HL-60 (cell line): ENCODE data around the gene SCUBE1.

Experiments used
- CTCF ChIP-seq: IDR thresholded peaks from one replicate; pipeline ENCODE4 v1.5.1; 2011; ENCODE audit warnings: low read length, control low read depth, inconsistent platforms; ENCODE audit not compliant: insufficient read depth
- GABPA ChIP-seq: IDR thresholded peaks from 2 replicates; pipeline ENCODE4 v1.6.1; 2012; ENCODE audit warnings: low read depth
- POLR2AphosphoS5 ChIP-seq: IDR thresholded peaks from 2 replicates; pipeline ENCODE4 v1.6.1; 2012; ENCODE audit warnings: low read depth
- SPI1 ChIP-seq: IDR thresholded peaks from 2 replicates; pipeline ENCODE4 v1.6.1; 2012; ENCODE audit warnings: low read depth, mild to moderate bottlenecking, borderline replicate concordance
- TF ChIP-seq, protein P1 (sequence below): IDR thresholded peaks from 2 replicates; pipeline ENCODE4 v1.6.1; 2012; ENCODE audit warnings: low read depth; ENCODE audit not compliant: insufficient replicate concordance

- TF ChIP-seq CTCF (no peak), POLR2AphosphoS5 (no peak), GABPA (no peak), SPI1 (no peak)
- TF ChIP-seq, protein P1, sequence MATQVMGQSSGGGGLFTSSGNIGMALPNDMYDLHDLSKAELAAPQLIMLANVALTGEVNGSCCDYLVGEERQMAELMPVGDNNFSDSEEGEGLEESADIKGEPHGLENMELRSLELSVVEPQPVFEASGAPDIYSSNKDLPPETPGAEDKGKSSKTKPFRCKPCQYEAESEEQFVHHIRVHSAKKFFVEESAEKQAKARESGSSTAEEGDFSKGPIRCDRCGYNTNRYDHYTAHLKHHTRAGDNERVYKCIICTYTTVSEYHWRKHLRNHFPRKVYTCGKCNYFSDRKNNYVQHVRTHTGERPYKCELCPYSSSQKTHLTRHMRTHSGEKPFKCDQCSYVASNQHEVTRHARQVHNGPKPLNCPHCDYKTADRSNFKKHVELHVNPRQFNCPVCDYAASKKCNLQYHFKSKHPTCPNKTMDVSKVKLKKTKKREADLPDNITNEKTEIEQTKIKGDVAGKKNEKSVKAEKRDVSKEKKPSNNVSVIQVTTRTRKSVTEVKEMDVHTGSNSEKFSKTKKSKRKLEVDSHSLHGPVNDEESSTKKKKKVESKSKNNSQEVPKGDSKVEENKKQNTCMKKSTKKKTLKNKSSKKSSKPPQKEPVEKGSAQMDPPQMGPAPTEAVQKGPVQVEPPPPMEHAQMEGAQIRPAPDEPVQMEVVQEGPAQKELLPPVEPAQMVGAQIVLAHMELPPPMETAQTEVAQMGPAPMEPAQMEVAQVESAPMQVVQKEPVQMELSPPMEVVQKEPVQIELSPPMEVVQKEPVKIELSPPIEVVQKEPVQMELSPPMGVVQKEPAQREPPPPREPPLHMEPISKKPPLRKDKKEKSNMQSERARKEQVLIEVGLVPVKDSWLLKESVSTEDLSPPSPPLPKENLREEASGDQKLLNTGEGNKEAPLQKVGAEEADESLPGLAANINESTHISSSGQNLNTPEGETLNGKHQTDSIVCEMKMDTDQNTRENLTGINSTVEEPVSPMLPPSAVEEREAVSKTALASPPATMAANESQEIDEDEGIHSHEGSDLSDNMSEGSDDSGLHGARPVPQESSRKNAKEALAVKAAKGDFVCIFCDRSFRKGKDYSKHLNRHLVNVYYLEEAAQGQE, result no peak
Observed at GRCh38 chr22:43218786-43219185, 124.4 kb downstream of the SCUBE1 start.
